Endothelial cell of umbilical vein (primary cell): Measurements from ENCODE around the gene CGNL1. TPM values are rescaled to one million over a fixed set of nuclear protein-coding genes. Genes with fewer than 3 reads are reported as not detected.

Experiments used
- BruUV-seq: library from RNA; stranded (reverse); fragments of 400-500 nt; replicated peaks from 2 replicates; lab custom pipeline; 2021; lab: Mats Ljungman, UMichigan
- CTCF ChIA-PET: fragments of 300-600, 350-600 bp; sonication (Branson Sonifier 250); formaldehyde crosslinking; loops from one replicate; lab custom pipeline; 2021; ENCODE audit warnings: antibody characterized with exemption, inconsistent platforms; lab: Charles Lee
- POLR2A ChIA-PET: fragments of 300-600, 350-600 bp; sonication (Branson Sonifier 250); formaldehyde crosslinking; loops from one replicate; lab custom pipeline; 2021; ENCODE audit warnings: antibody characterized with exemption, inconsistent platforms; lab: Charles Lee
- DNase-seq: peaks from one replicate; pipeline ENCODE4 v3.0.0-alpha.2; 2011; ENCODE audit warnings: low read depth, low spot score
- FAIRE-seq: peaks from 2 replicates; lab custom pipeline; 2011; peaks lifted over from hg19 to GRCh38; lab: Jason Lieb, UNC
- H2AFZ ChIP-seq: 2 replicates; pipeline ENCODE4 v1.6.0; 2012; ENCODE audit warnings: low read depth, low read length, control low read depth, inconsistent platforms
- H3K27ac ChIP-seq: 2 replicates; pipeline ENCODE4 v1.5.1; 2011; ENCODE audit warnings: low read depth, mild to moderate bottlenecking, control low read depth, low read length, moderate library complexity; ENCODE audit not compliant: insufficient read depth
- H3K27me3 ChIP-seq, 2 experiments: 2 replicates each; pipeline versions ENCODE4 v1.6.0 to v1.6.1; 2011; ENCODE audit warnings: low read length in 2 of 2, mixed read lengths in 1 of 2; ENCODE audit not compliant: control insufficient read depth in 2 of 2, insufficient read depth in 2 of 2
- H3K36me3 ChIP-seq, 2 experiments: 2 replicates in 1 of 2; 3 replicates in 1 of 2; pipeline ENCODE4 v1.5.1; 2011; ENCODE audit warnings: low read length in 2 of 2, mild to moderate bottlenecking in 1 of 2, moderate library complexity in 1 of 2; ENCODE audit not compliant: control insufficient read depth in 2 of 2, insufficient read depth in 2 of 2; ENCODE audit errors: extremely low read depth in 1 of 2
- H3K4me1 ChIP-seq: 3 replicates; pipeline ENCODE4 v1.5.1; 2011; ENCODE audit warnings: mild to moderate bottlenecking, low read length; ENCODE audit not compliant: control insufficient read depth, insufficient read depth; ENCODE audit errors: extremely low read depth
- H3K4me2 ChIP-seq: 2 replicates; pipeline ENCODE4 v1.6.1; 2011; ENCODE audit warnings: low read length, control low read depth, mixed read lengths; ENCODE audit not compliant: insufficient read depth
- H3K4me3 ChIP-seq, 3 experiments: fragments of 200-600 bp in 1 of 3; sonication (generic), shearing (Covaris generic) in 1 of 3; replicated peaks in 1 of 3; 2 replicates each; pipeline ENCODE4 v1.5.1; 2011 to 2016; ENCODE audit warnings: control low read depth in 3 of 3, low read length in 3 of 3, mild to moderate bottlenecking in 2 of 3, inconsistent platforms in 1 of 3, low read depth in 1 of 3, moderate library complexity in 1 of 3; ENCODE audit not compliant: insufficient read depth in 1 of 3
- H3K79me2 ChIP-seq: 2 replicates; pipeline ENCODE4 v1.6.0; 2012; ENCODE audit warnings: low read length, inconsistent platforms; ENCODE audit not compliant: control insufficient read depth, insufficient read depth
- H3K9ac ChIP-seq: replicated peaks from 2 replicates; pipeline ENCODE3; 2011; ENCODE audit warnings: low read length, control low read depth; ENCODE audit not compliant: insufficient read depth; ENCODE audit errors: extremely low read depth
- H3K9me1 ChIP-seq: replicated peaks from 3 replicates; pipeline ENCODE4 v1.6.0; 2011; ENCODE audit warnings: mild to moderate bottlenecking, low read length; ENCODE audit not compliant: control insufficient read depth, insufficient read depth; ENCODE audit errors: extremely low read depth
- H3K9me3 ChIP-seq: replicated peaks from 2 replicates; pipeline ENCODE4 v1.5.1; 2012; ENCODE audit warnings: low read length, inconsistent platforms; ENCODE audit not compliant: control insufficient read depth, insufficient read depth
- H4K20me1 ChIP-seq: replicated peaks from 2 replicates; pipeline ENCODE3; 2011; ENCODE audit warnings: mild to moderate bottlenecking, low read length; ENCODE audit not compliant: control insufficient read depth, insufficient read depth; ENCODE audit errors: extremely low read depth
- CTCF ChIP-seq, 2 donors: IDR thresholded peaks; 1 replicate in 1 of 2; 2 replicates in 1 of 2; pipeline ENCODE4 v1.5.1; 2011; ENCODE audit warnings: low read length in 2 of 2, mild to moderate bottlenecking in 2 of 2, moderate library complexity in 2 of 2, control low read depth in 1 of 2, inconsistent platforms in 1 of 2, low read depth in 1 of 2; ENCODE audit not compliant: insufficient read depth in 1 of 2; ENCODE audit errors: extremely low read depth in 1 of 2
- EZH2 ChIP-seq: IDR thresholded peaks from 2 replicates; pipeline ENCODE4 v1.6.1; 2012; ENCODE audit warnings: borderline replicate concordance, low read depth, mild to moderate bottlenecking, moderate library complexity, low read length, inconsistent platforms; ENCODE audit not compliant: severe bottlenecking
- FOS ChIP-seq: IDR thresholded peaks from 2 replicates; pipeline ENCODE4 v1.6.1; 2011; ENCODE audit warnings: mild to moderate bottlenecking, low read length, moderate library complexity, borderline replicate concordance; ENCODE audit not compliant: insufficient read depth
- GATA2 ChIP-seq: IDR thresholded peaks from 2 replicates; pipeline ENCODE4 v1.7.0; 2011; ENCODE audit warnings: low read depth, mild to moderate bottlenecking, moderate library complexity, mixed read lengths, low read length; ENCODE audit not compliant: insufficient read length, insufficient read depth
- JUN ChIP-seq: IDR thresholded peaks from 2 replicates; pipeline ENCODE4 v1.6.1; 2011; ENCODE audit warnings: borderline replicate concordance, low read depth; ENCODE audit not compliant: insufficient read length, insufficient read depth
- MYC ChIP-seq: IDR thresholded peaks from one replicate; pipeline ENCODE4 v1.6.1; 2011; ENCODE audit warnings: mild to moderate bottlenecking, low read depth, low read length
- POLR2A ChIP-seq: IDR thresholded peaks from 2 replicates; pipeline ENCODE4 v1.6.1; 2012; ENCODE audit warnings: low read depth, mild to moderate bottlenecking, control low read depth, low read length
- POLR2AphosphoS5 ChIP-seq: IDR thresholded peaks from 2 replicates; pipeline ENCODE4 v1.6.1; 2012; ENCODE audit warnings: low read depth, mild to moderate bottlenecking, control low read depth, low read length, moderate library complexity; ENCODE audit not compliant: insufficient read depth
- dilution Hi-C: fragments of 300-500 bp; cut with MboI; formaldehyde crosslinking; loops from one replicate; pipeline ENCODE4 v1.15.0; 2019; ENCODE audit warnings: low sequenced_read_pairs; ENCODE audit not compliant: extremely low pct_ligation_motif_present
- intact Hi-C: fragments of 100-400 bp; cut with micrococcal nuclease; formaldehyde crosslinking; loops from one replicate; pipeline ENCODE4 v1.10.0; 2022
- polyA plus RNA-seq, 4 experiments: library from polyadenylated mRNA; depleted of rRNA in 3 of 4; stranded (reverse) in 3 of 4; unstranded in 1 of 4; fragments of >200 nt; gene quantifications; 2 replicates each; pipeline versions ENCODE4 v1.2.1 to v1.2.3, GENCODE V29; 2011 to 2012; ENCODE audit warnings: missing spikeins in 1 of 4
- total RNA-seq: library from RNA; stranded (reverse); gene quantifications from 2 replicates; pipeline ENCODE4 v1.2.3, GENCODE V29; 2021
- TF ChIP-seq, protein P1 (sequence below): IDR thresholded peaks from 2 replicates; pipeline ENCODE4 v1.6.1; 2011; ENCODE audit not compliant: insufficient read depth, insufficient read length

Gene CGNL1
- total and polyA plus RNA-seq, 2 donors (not counting 3 experiments of a cell fraction or from before 2014, with no cell fraction given): 6.9 to 27.1 TPM

- no peak for DNase-seq
- CTCF ChIA-PET: interaction anchor here (1.1 kb wide), 1 partner anchor 21 kb away, joined by 3 read pairs; no protein-coding TSS in a partner anchor
- BruUV-seq: no TSS peak
- POLR2A ChIA-PET: no interaction called here
- intact Hi-C loops: no loop called here
- TF ChIP-seq FOS (no peak), JUN (no peak), EZH2 (no peak)
- TF ChIP-seq, protein P1, sequence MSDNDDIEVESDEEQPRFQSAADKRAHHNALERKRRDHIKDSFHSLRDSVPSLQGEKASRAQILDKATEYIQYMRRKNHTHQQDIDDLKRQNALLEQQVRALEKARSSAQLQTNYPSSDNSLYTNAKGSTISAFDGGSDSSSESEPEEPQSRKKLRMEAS: no peak
- no peak for FAIRE-seq
- H2AFZ ChIP-seq: no peak overlapping the region
- no peaks in the 10 kb centered on the region for H3K9me1 ChIP-seq
- no peaks in the 10 kb centered on the region for H4K20me1 ChIP-seq
- no peak overlapping the region for H3K27ac ChIP-seq
- H3K4me2 ChIP-seq: no peak overlapping the region
- dilution Hi-C loops: no loop called here
- H3K36me3 ChIP-seq: no peaks in the 10 kb centered on the region
- no peak overlapping the region for H3K4me3 ChIP-seq
- H3K79me2 ChIP-seq: no peaks in the 10 kb centered on the region
- H3K9me3 ChIP-seq: no peaks in the 10 kb centered on the region
- no peak overlapping the region for H3K9ac ChIP-seq
- H3K4me1 ChIP-seq: peaks cover 7% of the 10 kb centered on the region
- H3K27me3 ChIP-seq: no peaks in the 10 kb centered on the region
These were observed 25.2 kb downstream of the CGNL1 start for GRCh38 chr15:57401546-57401945.

- FAIRE-seq (peak; percentile 72), DNase-seq (peak; percentile 77)
- Histone ChIP-seq H3K9ac (no peak overlapping the region), H3K27ac (no peak overlapping the region), H3K27me3 (no peaks in the 10 kb centered on the region), H3K4me1 (peaks cover 7% of the 10 kb centered on the region), H3K4me2 (no peak overlapping the region), H3K4me3 (no peak overlapping the region), H4K20me1 (no peaks in the 10 kb centered on the region), H3K36me3 (no peaks in the 10 kb centered on the region), H3K79me2 (no peaks in the 10 kb centered on the region), H2AFZ (no peak overlapping the region), H3K9me3 (no peaks in the 10 kb centered on the region), H3K9me1 (no peaks in the 10 kb centered on the region)
- ChIA-PET POLR2A (no interaction called here), CTCF (no interaction called here)
- intact Hi-C loops (loop anchor here (1.0 kb wide), 1 partner anchor 8 kb away; no protein-coding TSS in a partner anchor), dilution Hi-C loops (no loop called here)
- BruUV-seq: no TSS peak
- TF ChIP-seq MYC (no peak), GATA2 (no peak), JUN (no peak), POLR2AphosphoS5 (no peak), POLR2A (no peak), FOS (no peak), CTCF (IDR thresholded peaks at IDR 0.05; ENCODE audit: extremely low read depth in 1 of 2, insufficient read depth in 1 of 2, low read depth in 1 of 2, low read length in 2 of 2) (no peak), EZH2 (no peak)
- TF ChIP-seq, protein P1: no peak
These were observed 26.7 kb downstream of the CGNL1 start for GRCh38 chr15:57403017-57403416.
